Mesendoderm (in vitro differentiated cells): ENCODE data around the gene TREH.

Experiments used
- DNase-seq: peaks from one replicate; pipeline ENCODE4 v3.0.0; 2013
- H2AK5ac ChIP-seq: 2 replicates; pipeline ENCODE4 v1.6.1; 2013; ENCODE audit warnings: low read length, inconsistent platforms
- H2BK120ac ChIP-seq: 2 replicates; pipeline ENCODE4 v1.6.1; 2013; ENCODE audit warnings: low read depth, mild to moderate bottlenecking, low read length, moderate library complexity, mixed read lengths
- H2BK15ac ChIP-seq: replicated peaks from 2 replicates; pipeline ENCODE4 v1.6.1; 2013; ENCODE audit warnings: low read depth, mild to moderate bottlenecking, moderate library complexity
- H2BK5ac ChIP-seq: 2 replicates; pipeline ENCODE4 v1.6.1; 2013; ENCODE audit warnings: low read length, inconsistent platforms
- H3K18ac ChIP-seq: 2 replicates; pipeline ENCODE4 v1.6.1; 2013; ENCODE audit warnings: mild to moderate bottlenecking, low read length, mixed read lengths
- H3K23ac ChIP-seq: one replicate; pipeline ENCODE4 v1.6.1; 2013; ENCODE audit warnings: low read length
- H3K27ac ChIP-seq: 2 replicates; pipeline ENCODE4 v1.5.1; 2013; ENCODE audit warnings: low read depth, mild to moderate bottlenecking, inconsistent platforms, low read length, moderate library complexity
- H3K27me3 ChIP-seq: 2 replicates; pipeline ENCODE4 v1.6.1; 2013; ENCODE audit warnings: low read length, control low read depth, mild to moderate bottlenecking, inconsistent platforms; ENCODE audit not compliant: insufficient read depth, poor library complexity
- H3K36me3 ChIP-seq: 2 replicates; pipeline ENCODE4 v1.6.1; 2013; ENCODE audit warnings: low read length, inconsistent platforms; ENCODE audit not compliant: control insufficient read depth, insufficient read depth
- H3K4ac ChIP-seq: one replicate; pipeline ENCODE4 v1.6.1; 2013; ENCODE audit warnings: low read depth, mild to moderate bottlenecking, low read length, moderate library complexity
- H3K4me1 ChIP-seq: 2 replicates; pipeline ENCODE4 v1.6.1; 2013; ENCODE audit warnings: low read depth, low read length, inconsistent platforms; ENCODE audit not compliant: control insufficient read depth
- H3K4me2 ChIP-seq: 2 replicates; pipeline ENCODE4 v1.6.1; 2013; ENCODE audit warnings: low read length
- H3K4me3 ChIP-seq: 2 replicates; pipeline ENCODE4 v1.5.1; 2013; ENCODE audit warnings: mild to moderate bottlenecking, low read length
- H3K56ac ChIP-seq: one replicate; pipeline ENCODE4 v1.6.1; 2013; ENCODE audit warnings: low read length
- H3K79me1 ChIP-seq: 2 replicates; pipeline ENCODE4 v1.6.1; 2013; ENCODE audit warnings: low read length, inconsistent platforms
- H3K79me2 ChIP-seq: 2 replicates; pipeline ENCODE4 v1.6.1; 2013; ENCODE audit warnings: mild to moderate bottlenecking, low read length; ENCODE audit not compliant: control insufficient read depth, insufficient read depth
- H3K9ac ChIP-seq: 2 replicates; pipeline ENCODE4 v1.6.1; 2013; ENCODE audit warnings: low read length, inconsistent platforms
- H4K5ac ChIP-seq: one replicate; pipeline ENCODE4 v1.6.1; 2013; ENCODE audit warnings: low read length
- H4K8ac ChIP-seq: one replicate; pipeline ENCODE4 v1.6.1; 2013; ENCODE audit warnings: low read depth, mild to moderate bottlenecking, control low read depth, low read length, moderate library complexity
- WGBS: extraction: QIAGEN DNeasy Blood & Tissue Kit; methylation state at CpG from one replicate; pipeline ENCODE4 v1.1.7; 2013; ENCODE audit warnings: low lambda C conversion rate, missing lambda C conversion rate; ENCODE audit not compliant: insufficient coverage; ENCODE audit errors: extremely low coverage; 5-methylcytosine and 5-hydroxymethylcytosine counted together

The TREH gene

GRCh38 chr11:118672846-118673245, 6.6 kb downstream of the TREH start:
- Histone ChIP-seq H3K4me3 (no peak overlapping the region), H4K8ac (no peak overlapping the region), H3K36me3 (no peaks in the 10 kb centered on the region), H2BK120ac (no peak overlapping the region), H2BK15ac (no peak overlapping the region), H3K27me3 (no peaks in the 10 kb centered on the region), H3K56ac (no peak overlapping the region), H3K79me1 (no peaks in the 10 kb centered on the region), H2BK5ac (no peak overlapping the region), H3K23ac (no peak overlapping the region), H3K79me2 (no peaks in the 10 kb centered on the region), H3K18ac (no peak overlapping the region), H3K27ac (no peak overlapping the region), H3K9ac (no peak overlapping the region), H3K4me1 (no peaks in the 10 kb centered on the region), H2AK5ac (no peak overlapping the region), H3K4me2 (no peak overlapping the region), H3K4ac (no peak overlapping the region), H4K5ac (no peak overlapping the region)
- no CpG with 5 or more reads among the region's 1 CpG for WGBS
- DNase-seq: peak; percentile 73

GRCh38 chr11:118671254-118671653, 8.2 kb downstream of the TREH start:
- peaks cover 3% of the 10 kb centered on the region for H3K4me1 ChIP-seq
- no peaks in the 10 kb centered on the region for H3K79me1 ChIP-seq
- WGBS: no CpG with 5 or more reads among the region's 2 CpGs
- H2AK5ac ChIP-seq: no peak overlapping the region
- H3K18ac ChIP-seq: no peak overlapping the region
- no peak for DNase-seq
- H2BK120ac ChIP-seq: no peak overlapping the region
- no peak overlapping the region for H4K8ac ChIP-seq
- no peaks in the 10 kb centered on the region for H3K36me3 ChIP-seq
- no peaks in the 10 kb centered on the region for H3K79me2 ChIP-seq
- no peak overlapping the region for H3K56ac ChIP-seq
- no peak overlapping the region for H4K5ac ChIP-seq
- H3K4me2 ChIP-seq: no peak overlapping the region
- H3K27ac ChIP-seq: no peak overlapping the region
- no peak overlapping the region for H3K9ac ChIP-seq
- H3K27me3 ChIP-seq: no peaks in the 10 kb centered on the region
- H2BK5ac ChIP-seq: no peak overlapping the region
- no peak overlapping the region for H3K4ac ChIP-seq
- no peak overlapping the region for H3K4me3 ChIP-seq
- H2BK15ac ChIP-seq: no peak overlapping the region
- H3K23ac ChIP-seq: no peak overlapping the region

GRCh38 chr11:118670063-118670462, 9.4 kb downstream of the TREH start:
- Histone ChIP-seq H4K5ac (no peak overlapping the region), H2BK15ac (no peak overlapping the region), H2BK120ac (no peak overlapping the region), H2AK5ac (no peak overlapping the region), H4K8ac (no peak overlapping the region), H3K18ac (no peak overlapping the region), H3K79me1 (no peaks in the 10 kb centered on the region), H3K27ac (no peak overlapping the region), H3K4me2 (no peak overlapping the region), H3K27me3 (no peaks in the 10 kb centered on the region), H3K4ac (no peak overlapping the region), H3K4me1 (peaks cover 4% of the 10 kb centered on the region), H3K36me3 (no peaks in the 10 kb centered on the region), H3K56ac (no peak overlapping the region), H3K4me3 (no peak overlapping the region), H2BK5ac (no peak overlapping the region), H3K23ac (no peak overlapping the region), H3K9ac (no peak overlapping the region), H3K79me2 (no peaks in the 10 kb centered on the region)
- no CpG with 5 or more reads among the region's 2 CpGs for WGBS
- no peak for DNase-seq

GRCh38 chr11:118666371-118666770, 13.1 kb downstream of the TREH start:
- Histone ChIP-seq H3K79me1 (no peaks in the 10 kb centered on the region), H3K4me1 (peaks cover 17% of the 10 kb centered on the region), H3K56ac (no peak overlapping the region), H2BK5ac (no peak overlapping the region), H3K4ac (no peak overlapping the region), H2BK120ac (no peak overlapping the region), H3K36me3 (no peaks in the 10 kb centered on the region), H2BK15ac (no peak overlapping the region), H4K8ac (no peak overlapping the region), H3K27me3 (no peaks in the 10 kb centered on the region), H3K27ac (no peak overlapping the region), H3K4me3 (no peak overlapping the region), H3K4me2 (no peak overlapping the region), H4K5ac (no peak overlapping the region), H3K18ac (no peak overlapping the region), H2AK5ac (no peak overlapping the region), H3K23ac (no peak overlapping the region), H3K79me2 (no peaks in the 10 kb centered on the region), H3K9ac (no peak overlapping the region)
- no CpG with 5 or more reads among the region's 5 CpGs for WGBS
- DNase-seq: no peak

GRCh38 chr11:118663902-118664301, 15.5 kb downstream of the TREH start:
- H3K4me2 ChIP-seq: no peak overlapping the region
- no peaks in the 10 kb centered on the region for H3K27me3 ChIP-seq
- H2BK15ac ChIP-seq: no peak overlapping the region
- WGBS: no CpG with 5 or more reads among the region's 3 CpGs
- no peak overlapping the region for H4K8ac ChIP-seq
- no peak overlapping the region for H2BK5ac ChIP-seq
- no peaks in the 10 kb centered on the region for H3K36me3 ChIP-seq
- H3K79me1 ChIP-seq: no peaks in the 10 kb centered on the region
- peaks cover 24% of the 10 kb centered on the region for H3K4me1 ChIP-seq
- H3K27ac ChIP-seq: no peak overlapping the region
- H3K4ac ChIP-seq: no peak overlapping the region
- no peak overlapping the region for H2BK120ac ChIP-seq
- no peak overlapping the region for H3K23ac ChIP-seq
- H2AK5ac ChIP-seq: no peak overlapping the region
- DNase-seq: peak; percentile 79
- H3K9ac ChIP-seq: no peak overlapping the region
- H3K18ac ChIP-seq: no peak overlapping the region
- H3K4me3 ChIP-seq: no peak overlapping the region
- peak overlapping the region; percentile 44 for H4K5ac ChIP-seq
- H3K56ac ChIP-seq: no peak overlapping the region
- no peaks in the 10 kb centered on the region for H3K79me2 ChIP-seq

- no peak overlapping the region for H2BK15ac ChIP-seq
- no peak overlapping the region for H3K4ac ChIP-seq
- no peak overlapping the region for H2BK5ac ChIP-seq
- no peak overlapping the region for H3K23ac ChIP-seq
- H3K9ac ChIP-seq: no peak overlapping the region
- H3K4me1 ChIP-seq: peaks cover 24% of the 10 kb centered on the region
- no peak overlapping the region for H2BK120ac ChIP-seq
- no peaks in the 10 kb centered on the region for H3K79me1 ChIP-seq
- H3K4me2 ChIP-seq: no peak overlapping the region
- no peak overlapping the region for H2AK5ac ChIP-seq
- no peak overlapping the region for H3K27ac ChIP-seq
- no peak overlapping the region for H4K8ac ChIP-seq
- no peak for DNase-seq
- H3K18ac ChIP-seq: no peak overlapping the region
- H3K27me3 ChIP-seq: no peaks in the 10 kb centered on the region
- no peak overlapping the region for H3K4me3 ChIP-seq
- H3K36me3 ChIP-seq: no peaks in the 10 kb centered on the region
- no peak overlapping the region for H4K5ac ChIP-seq
- H3K79me2 ChIP-seq: no peaks in the 10 kb centered on the region
- WGBS: no CpG with 5 or more reads among the region's 4 CpGs
- peak overlapping the region; percentile 36 for H3K56ac ChIP-seq
These were observed 16.1 kb downstream of the TREH start for GRCh38 chr11:118663381-118663780.
